ENCODE results near the gene AUTS2. TPM values are rescaled to one million over a fixed set of nuclear protein-coding genes. Genes with fewer than 3 reads are reported as not detected.

AUTS2 gene
- total and polyA plus RNA-seq, 10 of the 15 experiments (the other 5 are each of a cell fraction or from before 2014, with no cell fraction given) = 6.4 to 55.6 (median 21.6) TPM

DNA sequence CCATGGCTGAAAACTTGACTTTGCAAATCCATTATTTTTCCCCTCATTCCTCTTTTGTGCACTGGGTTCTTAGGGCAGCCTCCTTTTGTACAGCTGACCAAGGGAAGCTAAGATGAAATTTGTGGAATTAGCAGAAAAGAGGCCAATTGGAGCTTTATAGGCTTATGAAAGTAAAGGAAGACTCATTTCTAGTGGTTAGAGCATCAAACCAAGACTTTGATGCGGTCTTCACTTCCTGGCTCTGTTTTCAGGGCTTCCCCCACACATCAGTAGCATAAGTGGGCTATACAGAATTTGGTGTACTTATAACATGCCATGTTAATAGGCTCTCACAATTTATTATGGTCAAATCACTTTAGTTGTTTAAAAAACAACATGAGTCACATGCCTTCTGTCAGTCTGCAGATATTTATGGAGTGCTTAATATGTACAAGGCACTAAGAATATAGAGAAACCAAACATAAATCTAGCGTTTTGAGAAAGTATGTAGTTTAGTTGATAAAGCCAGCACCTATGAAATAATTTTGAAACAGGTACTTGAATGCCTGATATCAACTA lies 5.7 kb downstream of the AUTS2 start (continued):
- TF ChIP-seq, protein P1, sequence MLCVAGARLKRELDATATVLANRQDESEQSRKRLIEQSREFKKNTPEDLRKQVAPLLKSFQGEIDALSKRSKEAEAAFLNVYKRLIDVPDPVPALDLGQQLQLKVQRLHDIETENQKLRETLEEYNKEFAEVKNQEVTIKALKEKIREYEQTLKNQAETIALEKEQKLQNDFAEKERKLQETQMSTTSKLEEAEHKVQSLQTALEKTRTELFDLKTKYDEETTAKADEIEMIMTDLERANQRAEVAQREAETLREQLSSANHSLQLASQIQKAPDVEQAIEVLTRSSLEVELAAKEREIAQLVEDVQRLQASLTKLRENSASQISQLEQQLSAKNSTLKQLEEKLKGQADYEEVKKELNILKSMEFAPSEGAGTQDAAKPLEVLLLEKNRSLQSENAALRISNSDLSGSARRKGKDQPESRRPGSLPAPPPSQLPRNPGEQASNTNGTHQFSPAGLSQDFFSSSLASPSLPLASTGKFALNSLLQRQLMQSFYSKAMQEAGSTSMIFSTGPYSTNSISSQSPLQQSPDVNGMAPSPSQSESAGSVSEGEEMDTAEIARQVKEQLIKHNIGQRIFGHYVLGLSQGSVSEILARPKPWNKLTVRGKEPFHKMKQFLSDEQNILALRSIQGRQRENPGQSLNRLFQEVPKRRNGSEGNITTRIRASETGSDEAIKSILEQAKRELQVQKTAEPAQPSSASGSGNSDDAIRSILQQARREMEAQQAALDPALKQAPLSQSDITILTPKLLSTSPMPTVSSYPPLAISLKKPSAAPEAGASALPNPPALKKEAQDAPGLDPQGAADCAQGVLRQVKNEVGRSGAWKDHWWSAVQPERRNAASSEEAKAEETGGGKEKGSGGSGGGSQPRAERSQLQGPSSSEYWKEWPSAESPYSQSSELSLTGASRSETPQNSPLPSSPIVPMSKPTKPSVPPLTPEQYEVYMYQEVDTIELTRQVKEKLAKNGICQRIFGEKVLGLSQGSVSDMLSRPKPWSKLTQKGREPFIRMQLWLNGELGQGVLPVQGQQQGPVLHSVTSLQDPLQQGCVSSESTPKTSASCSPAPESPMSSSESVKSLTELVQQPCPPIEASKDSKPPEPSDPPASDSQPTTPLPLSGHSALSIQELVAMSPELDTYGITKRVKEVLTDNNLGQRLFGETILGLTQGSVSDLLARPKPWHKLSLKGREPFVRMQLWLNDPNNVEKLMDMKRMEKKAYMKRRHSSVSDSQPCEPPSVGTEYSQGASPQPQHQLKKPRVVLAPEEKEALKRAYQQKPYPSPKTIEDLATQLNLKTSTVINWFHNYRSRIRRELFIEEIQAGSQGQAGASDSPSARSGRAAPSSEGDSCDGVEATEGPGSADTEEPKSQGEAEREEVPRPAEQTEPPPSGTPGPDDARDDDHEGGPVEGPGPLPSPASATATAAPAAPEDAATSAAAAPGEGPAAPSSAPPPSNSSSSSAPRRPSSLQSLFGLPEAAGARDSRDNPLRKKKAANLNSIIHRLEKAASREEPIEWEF (IDR thresholded peaks at IDR 0.05; ENCODE audit: insufficient replicate concordance, low read depth, low read length) = no peak
- TF ChIP-seq FOXM1 (IDR thresholded peaks at IDR 0.05; ENCODE audit: low read depth, low read length) (peak; percentile 77; the same call in 1 of the 2 replicates), SREBF2 (IDR thresholded peaks at IDR 0.05; ENCODE audit: low read length) (no peak), TCF7 (IDR thresholded peaks at IDR 0.05; ENCODE audit: borderline replicate concordance) (peak; percentile 97), SKIL (IDR thresholded peaks at IDR 0.05; ENCODE audit: low read depth, poor library complexity, severe bottlenecking) (no peak), ATF7 (IDR thresholded peaks at IDR 0.05; ENCODE audit: low read depth) (no peak), CBX5 (IDR thresholded peaks at IDR 0.05; ENCODE audit: low read depth) (no peak), JUNB (IDR thresholded peaks at IDR 0.05) (peak; percentile 94), SUPT20H (IDR thresholded peaks at IDR 0.05; ENCODE audit: borderline replicate concordance, control insufficient read depth, low read depth, low read length) (no peak), DPF2 (IDR thresholded peaks at IDR 0.05) (peak; percentile 75), ASH2L (IDR thresholded peaks at IDR 0.05; ENCODE audit: borderline replicate concordance, low read depth) (no peak), ZZZ3 (IDR thresholded peaks at IDR 0.05; ENCODE audit: control insufficient read depth, insufficient read length, low read depth) (no peak), TBL1XR1 (IDR thresholded peaks at IDR 0.05; ENCODE audit: low read depth, low read length) (0 out of 2 replicates have a peak, but pooled peaks have one; percentile 49), SPI1 (IDR thresholded peaks at IDR 0.05; ENCODE audit: borderline replicate concordance, insufficient read depth, low read depth, low read length) (peak; percentile 59), PAX8 (IDR thresholded peaks at IDR 0.05) (no peak), TARDBP (IDR thresholded peaks at IDR 0.05; ENCODE audit: borderline replicate concordance) (no peak), RFX5 (IDR thresholded peaks at IDR 0.05; ENCODE audit: low read depth, low read length) (no peak), NFIC (IDR thresholded peaks at IDR 0.05; ENCODE audit: low read depth, low read length) (peak; percentile 90), MEF2A (IDR thresholded peaks at IDR 0.05; ENCODE audit: insufficient read depth, low read depth, low read length) (0 out of 2 replicates have a peak, but pooled peaks have one; percentile 33), POU2F2 (IDR thresholded peaks at IDR 0.05; ENCODE audit: borderline replicate concordance, low read depth, low read length) (0 out of 3 replicates have a peak, but pooled peaks have one; percentile 11)
- TF ChIP-seq, protein P2, sequence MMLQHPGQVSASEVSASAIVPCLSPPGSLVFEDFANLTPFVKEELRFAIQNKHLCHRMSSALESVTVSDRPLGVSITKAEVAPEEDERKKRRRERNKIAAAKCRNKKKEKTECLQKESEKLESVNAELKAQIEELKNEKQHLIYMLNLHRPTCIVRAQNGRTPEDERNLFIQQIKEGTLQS (IDR thresholded peaks at IDR 0.05; ENCODE audit: borderline replicate concordance, extremely low read depth, low read depth, low read length) = no peak
- TF ChIP-seq, protein P3, sequence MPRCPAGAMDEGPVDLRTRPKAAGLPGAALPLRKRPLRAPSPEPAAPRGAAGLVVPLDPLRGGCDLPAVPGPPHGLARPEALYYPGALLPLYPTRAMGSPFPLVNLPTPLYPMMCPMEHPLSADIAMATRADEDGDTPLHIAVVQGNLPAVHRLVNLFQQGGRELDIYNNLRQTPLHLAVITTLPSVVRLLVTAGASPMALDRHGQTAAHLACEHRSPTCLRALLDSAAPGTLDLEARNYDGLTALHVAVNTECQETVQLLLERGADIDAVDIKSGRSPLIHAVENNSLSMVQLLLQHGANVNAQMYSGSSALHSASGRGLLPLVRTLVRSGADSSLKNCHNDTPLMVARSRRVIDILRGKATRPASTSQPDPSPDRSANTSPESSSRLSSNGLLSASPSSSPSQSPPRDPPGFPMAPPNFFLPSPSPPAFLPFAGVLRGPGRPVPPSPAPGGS (IDR thresholded peaks at IDR 0.05; ENCODE audit: borderline replicate concordance, insufficient read depth, low read depth, low read length, poor library complexity, severe bottlenecking) = no peak

Data from GM12878 (cell line).